Uterus (tissue), 2 donors: ENCODE data around the gene RGR.

Experiments
- POLR2A ChIP-seq, 2 donors: fragments of 450-650 bp; IDR thresholded peaks; one replicate each; pipeline ENCODE4 v1.6.1; 2016; ENCODE audit warnings: antibody characterized with exemption in 2 of 2, mild to moderate bottlenecking in 1 of 2, moderate library complexity in 1 of 2
- TF ChIP-seq, protein P1 (sequence below), 4 experiments: fragments of 200-600 bp in 2 of 4; fragments of 450-650 bp in 2 of 4; sonication (generic) in 2 of 4; IDR thresholded peaks; one replicate each; pipeline ENCODE4 v1.5.1; 2016 to 2019; ENCODE audit warnings: antibody characterized with exemption in 4 of 4, mild to moderate bottlenecking in 2 of 4, moderate library complexity in 1 of 4

DNA sequence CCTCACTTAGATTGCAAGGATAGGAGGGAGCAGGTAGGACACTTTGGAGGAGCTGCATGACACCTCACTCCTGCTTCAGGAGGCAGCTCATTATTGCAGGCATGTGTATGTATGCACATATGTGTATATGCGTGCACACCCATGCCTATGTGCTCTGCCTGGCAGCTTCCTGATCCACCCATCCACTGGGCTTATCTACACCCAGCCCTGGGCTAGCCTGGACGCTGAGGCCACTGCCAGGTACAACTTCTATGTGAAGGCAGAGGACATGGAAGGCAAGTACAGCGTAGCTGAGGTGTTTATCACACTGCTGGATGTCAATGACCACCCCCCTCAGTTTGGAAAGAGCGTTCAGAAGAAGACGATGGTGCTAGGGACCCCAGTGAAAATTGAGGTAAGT, 32.8 kb upstream of the RGR start:
- TF ChIP-seq, protein P1, sequence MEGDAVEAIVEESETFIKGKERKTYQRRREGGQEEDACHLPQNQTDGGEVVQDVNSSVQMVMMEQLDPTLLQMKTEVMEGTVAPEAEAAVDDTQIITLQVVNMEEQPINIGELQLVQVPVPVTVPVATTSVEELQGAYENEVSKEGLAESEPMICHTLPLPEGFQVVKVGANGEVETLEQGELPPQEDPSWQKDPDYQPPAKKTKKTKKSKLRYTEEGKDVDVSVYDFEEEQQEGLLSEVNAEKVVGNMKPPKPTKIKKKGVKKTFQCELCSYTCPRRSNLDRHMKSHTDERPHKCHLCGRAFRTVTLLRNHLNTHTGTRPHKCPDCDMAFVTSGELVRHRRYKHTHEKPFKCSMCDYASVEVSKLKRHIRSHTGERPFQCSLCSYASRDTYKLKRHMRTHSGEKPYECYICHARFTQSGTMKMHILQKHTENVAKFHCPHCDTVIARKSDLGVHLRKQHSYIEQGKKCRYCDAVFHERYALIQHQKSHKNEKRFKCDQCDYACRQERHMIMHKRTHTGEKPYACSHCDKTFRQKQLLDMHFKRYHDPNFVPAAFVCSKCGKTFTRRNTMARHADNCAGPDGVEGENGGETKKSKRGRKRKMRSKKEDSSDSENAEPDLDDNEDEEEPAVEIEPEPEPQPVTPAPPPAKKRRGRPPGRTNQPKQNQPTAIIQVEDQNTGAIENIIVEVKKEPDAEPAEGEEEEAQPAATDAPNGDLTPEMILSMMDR (IDR thresholded peaks at IDR 0.05): no peak
- no peak for TF ChIP-seq POLR2A (IDR thresholded peaks at IDR 0.05)
